HL-60/S4 treated with retinoic acid at 250 ng/mL for 4 days and 3 days (cell line): ENCODE data around the gene ZNF195.
"Not testable (repeated sequence)": the region's sequence is repeated elsewhere in the genome, so short reads cannot be mapped to it uniquely, and the experiment has no call there.

Source experiments
- in situ Hi-C: fragments of 300-500 bp; cut with MboI; formaldehyde crosslinking; loops from 2 replicates; pipeline ENCODE4 v1.7.0; 2022; ENCODE audit warnings: low sequenced_read_pairs

ZNF195 gene

DNA sequence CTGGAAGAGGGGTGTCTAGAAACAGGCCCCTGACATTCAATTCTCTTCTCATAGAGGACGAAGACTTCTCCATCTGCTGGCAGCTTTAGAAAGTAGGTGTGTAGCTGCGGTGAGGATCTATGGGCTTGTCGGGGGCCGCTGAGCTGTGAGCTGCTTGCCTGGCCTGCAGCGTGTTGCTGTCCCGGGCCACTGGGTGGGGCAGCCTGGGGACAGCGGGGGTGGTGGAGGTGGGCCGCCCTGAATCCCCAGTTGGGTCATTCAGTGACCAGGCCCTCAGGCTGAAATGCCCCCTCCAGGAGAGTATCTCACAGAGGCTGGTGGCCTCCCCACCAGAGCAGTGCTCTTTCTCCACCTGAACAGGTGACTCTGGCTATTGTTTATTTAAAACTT, 23.9 kb upstream of the ZNF195 start:
- in situ Hi-C loops: not testable (repeated sequence)

- in situ Hi-C loops: not testable (repeated sequence)
Measured at GRCh38 chr11:3402181-3402860, 23.4 kb upstream of the ZNF195 start.

GRCh38 chr11:3401052-3401451, 22.1 kb upstream of the ZNF195 start:
- in situ Hi-C loops: not testable (repeated sequence)

- in situ Hi-C loops: not testable (repeated sequence)
Measured at GRCh38 chr11:3398509-3398908, 19.6 kb upstream of the ZNF195 start.

- in situ Hi-C loops: not testable (repeated sequence)
Measured at GRCh38 chr11:3398106-3398505, 19.2 kb upstream of the ZNF195 start.

DNA sequence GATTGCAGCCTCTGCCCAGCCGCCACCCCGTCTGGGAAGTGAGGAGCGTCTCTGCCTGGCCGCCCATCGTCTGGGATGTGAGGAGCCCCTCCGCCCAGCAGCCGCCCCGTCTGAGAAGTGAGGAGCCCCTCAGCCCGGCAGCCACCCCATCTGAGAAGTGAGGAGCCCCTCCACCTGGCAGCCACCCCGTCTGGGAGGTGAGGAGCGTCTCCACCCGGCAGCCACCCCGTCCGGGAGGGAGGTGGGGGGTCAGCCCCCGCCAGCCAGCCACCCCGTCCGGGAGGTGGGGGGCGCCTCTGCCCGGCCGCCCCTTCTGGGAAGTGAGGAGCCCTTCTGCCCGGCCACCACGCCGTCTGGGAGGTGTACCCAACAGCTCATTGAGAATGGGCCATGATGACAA, 18.3 kb upstream of the ZNF195 start:
- in situ Hi-C loops: not testable (repeated sequence)

DNA sequence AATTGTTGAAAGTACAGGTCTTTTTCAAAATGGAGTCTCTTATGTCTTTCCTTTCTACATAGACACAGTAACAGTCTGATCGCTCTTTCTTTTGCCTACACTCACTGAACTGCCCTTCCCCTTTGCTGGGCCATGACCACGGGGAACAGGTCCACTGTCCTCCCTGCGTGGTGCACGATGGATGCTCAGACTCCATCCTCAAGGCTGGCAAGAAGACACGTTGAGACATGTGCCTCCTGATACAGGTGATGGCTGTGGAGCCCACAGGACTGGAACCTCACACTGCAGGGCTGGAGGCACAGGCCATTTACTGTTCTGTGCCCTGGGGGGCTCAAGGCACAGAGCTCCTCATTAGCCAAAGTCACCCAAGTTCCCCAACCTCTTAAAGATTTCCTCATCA, 16.5 kb upstream of the ZNF195 start:
- in situ Hi-C loops: not testable (repeated sequence)

DNA sequence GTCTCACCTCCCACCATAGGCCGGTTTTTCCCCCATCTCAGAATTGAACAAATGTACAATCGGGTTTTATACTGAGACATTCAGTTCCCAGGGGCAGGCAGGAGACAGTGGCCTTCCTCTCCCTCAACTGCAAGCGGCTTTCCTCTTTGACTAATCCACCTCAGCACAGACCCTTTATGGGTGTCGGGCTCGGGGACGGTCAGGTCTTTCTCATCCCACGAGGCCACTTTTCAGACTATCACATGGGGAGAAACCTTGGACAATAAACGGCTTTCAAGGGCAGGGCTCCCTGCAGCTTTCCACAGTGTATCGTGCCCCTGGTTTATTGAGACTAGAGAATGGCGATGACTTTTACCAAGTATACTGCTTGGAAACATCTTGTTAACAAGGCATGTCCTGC, 16.0 kb upstream of the ZNF195 start:
- in situ Hi-C loops: not testable (repeated sequence)

DNA sequence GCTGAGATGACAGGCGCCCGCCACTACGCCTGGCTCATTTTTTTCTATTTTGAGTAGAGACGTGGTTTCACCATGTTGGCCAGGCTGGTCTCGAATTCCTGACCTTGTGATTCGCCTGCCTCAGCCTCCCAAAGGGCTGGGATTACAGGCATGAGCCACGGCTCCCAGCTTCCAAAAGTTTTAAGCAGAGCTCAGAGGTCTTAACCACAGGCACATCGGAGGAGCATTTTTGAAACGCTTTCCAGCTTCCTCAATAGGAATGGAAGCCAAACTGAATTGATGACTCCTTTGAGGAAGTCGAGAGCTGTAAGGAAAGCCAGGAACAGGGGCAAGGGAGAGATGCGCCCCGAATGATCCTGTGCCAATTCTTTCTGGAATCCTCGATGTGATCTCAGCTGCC, 14.5 kb upstream of the ZNF195 start:
- in situ Hi-C loops: not testable (repeated sequence)

DNA sequence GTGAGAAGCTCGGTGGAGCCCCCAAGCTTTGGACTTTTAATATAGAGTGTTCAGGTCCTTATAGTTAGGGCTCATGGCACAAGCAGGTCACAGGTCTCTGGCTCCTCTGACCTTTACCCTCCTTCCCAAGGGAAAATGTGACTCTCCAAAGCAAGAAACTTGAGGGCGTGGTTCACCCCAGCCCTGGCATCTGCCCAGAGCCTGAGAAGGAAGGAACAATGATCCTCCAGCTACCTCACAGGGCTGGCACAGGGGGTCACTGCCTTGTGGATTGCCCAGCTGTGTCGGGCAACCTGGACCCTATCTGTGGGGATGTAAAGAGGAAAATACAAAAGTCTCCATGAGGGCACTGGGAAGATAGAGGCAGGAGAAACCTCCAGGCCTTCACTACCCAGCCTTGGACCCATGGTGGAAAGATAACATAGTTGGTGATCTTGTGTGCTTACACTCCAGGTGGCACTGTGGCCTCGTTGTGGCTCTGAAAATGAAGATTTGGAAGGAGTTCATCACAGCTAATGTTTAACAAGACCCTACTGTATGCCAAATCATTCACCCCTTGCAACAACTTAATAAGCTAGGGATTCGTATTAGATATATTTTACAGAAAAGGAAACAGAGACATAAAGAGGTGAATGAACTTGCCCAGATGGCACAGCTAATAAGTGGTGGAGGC, 3.8 kb upstream of the ZNF195 start:
- in situ Hi-C loops: no loop called here

GRCh38 chr11:3381794-3382193, 2.8 kb upstream of the ZNF195 start:
- in situ Hi-C loops: no loop called here

GRCh38 chr11:3380706-3381545, 2.0 kb upstream of the ZNF195 start:
- in situ Hi-C loops: no loop called here

GRCh38 chr11:3375552-3375951, 3.4 kb downstream of the ZNF195 start:
- in situ Hi-C loops: no loop called here

GRCh38 chr11:3370311-3370870, 8.6 kb downstream of the ZNF195 start:
- in situ Hi-C loops: no loop called here

- in situ Hi-C loops: no loop called here
Measured at GRCh38 chr11:3369366-3369765, 9.6 kb downstream of the ZNF195 start.

DNA sequence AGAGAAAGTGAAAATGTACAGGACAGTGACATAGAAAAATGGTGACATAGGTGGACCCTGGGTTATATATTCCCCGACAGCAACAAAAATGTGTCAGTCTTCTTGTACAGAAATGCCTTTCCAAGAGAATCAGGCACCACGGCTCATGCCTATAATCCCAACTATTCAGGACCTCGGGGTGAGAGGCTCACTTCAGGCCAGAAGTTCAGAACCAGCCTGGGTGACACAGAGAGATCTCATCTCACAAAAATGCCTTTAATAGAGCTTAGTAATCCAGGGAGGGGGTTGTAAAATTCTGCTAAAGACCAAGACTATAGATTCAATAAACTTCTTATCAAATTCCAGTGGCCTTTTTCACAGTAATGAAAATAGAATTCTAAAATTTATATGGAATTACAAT, 10.7 kb downstream of the ZNF195 start:
- in situ Hi-C loops: no loop called here

DNA sequence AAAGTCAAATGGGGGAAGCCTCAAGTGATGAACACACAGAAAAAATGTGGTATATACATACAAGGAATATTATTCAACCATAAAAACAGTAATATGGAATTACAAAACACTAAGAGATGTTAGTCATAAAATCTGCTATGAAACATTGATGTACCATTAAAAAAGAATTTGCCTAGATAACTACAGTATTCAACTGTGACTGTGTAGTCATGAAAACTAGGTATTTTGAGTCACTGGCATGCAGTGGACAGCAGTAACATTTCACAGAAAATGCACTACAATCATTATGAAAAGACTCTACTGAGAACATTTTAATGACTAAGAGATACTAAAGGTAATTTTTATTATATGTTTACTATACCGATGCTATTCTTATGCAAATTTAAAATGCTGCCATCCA, 11.7 kb downstream of the ZNF195 start:
- in situ Hi-C loops: no loop called here

DNA sequence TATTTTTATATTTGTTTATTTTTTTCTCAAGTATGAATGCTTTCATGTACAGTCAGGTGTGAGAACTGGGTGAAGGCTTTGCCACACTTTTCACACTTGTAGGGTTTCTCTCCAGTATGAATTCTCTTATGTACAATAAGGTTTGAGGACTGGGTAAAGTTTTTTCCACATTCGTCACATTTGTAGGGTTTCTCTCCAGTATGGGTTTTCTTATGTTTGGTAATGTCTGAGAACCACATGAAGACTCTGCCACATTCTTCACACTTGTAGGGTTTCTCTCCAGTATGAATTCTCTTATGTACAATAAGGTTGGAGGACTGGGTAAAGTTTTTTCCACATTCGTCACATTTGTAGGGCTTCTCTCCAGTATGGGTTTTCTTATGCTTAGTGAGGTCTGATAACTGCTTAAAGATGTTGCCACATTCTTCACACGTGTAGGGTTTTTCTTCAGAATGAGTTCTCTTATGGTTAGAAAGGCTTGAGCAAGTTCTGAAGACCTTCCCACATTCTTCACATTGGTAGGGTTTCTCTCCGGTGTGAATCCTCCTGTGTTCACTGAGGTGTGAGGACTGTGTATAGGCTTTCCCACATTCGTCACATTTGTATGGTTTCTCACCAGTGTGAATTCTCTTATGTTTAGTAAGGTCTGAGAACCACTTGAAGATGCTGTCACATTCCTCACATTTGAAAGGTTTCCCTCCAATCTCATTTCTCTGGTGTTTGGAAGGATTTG, 19.7 kb downstream of the ZNF195 start:
- in situ Hi-C loops: no loop called here

DNA sequence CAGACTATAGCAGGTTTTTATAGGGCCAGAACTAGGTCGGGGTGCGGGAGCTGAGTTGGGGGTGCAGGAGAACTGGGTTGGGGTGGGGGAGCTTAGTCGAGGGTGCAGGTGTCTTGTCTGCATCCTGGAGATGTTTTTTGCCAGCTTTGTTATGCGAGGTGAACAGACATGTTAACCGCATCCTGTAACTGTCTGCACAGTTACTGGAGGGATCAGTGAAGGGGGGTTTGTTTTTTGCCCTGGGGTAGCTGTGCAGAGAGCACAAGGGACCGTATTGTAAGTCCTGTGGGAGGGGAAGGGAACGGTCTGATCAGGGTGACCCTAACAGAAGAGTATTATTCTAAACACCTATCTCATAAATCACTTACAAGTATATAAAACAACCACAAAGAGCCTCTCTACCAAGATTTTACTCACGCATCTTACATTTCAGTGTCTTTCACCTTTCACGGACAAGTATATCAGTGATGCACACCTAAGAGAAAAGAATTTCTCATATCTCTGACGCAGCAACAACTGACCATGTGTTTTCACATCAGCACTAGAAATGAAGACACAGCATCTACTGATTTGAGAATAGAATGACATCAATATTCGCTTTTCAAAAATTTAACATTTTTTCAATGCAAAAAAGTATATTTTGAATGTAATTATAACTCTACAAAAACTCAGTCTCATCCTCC, 20.8 kb downstream of the ZNF195 start:
- in situ Hi-C loops: no loop called here

DNA sequence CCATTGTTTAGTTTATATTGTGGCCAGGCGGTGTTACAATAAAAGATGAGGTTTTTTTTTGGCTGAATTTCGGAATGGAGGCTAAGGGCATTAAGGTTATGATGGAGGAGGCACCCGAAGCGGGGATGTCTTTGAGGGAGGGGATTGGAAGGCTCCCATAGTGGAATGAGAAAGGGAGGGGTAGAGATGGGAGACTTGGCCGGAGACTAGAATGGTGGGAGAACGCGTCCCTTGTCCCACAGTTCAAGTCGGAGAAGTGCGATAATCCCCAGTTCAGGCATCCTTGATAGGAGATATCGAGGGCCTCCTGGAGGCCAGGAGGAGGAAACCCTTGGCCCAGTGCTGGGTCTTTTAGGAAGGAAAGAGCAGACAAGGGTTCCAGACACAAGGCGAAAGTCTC, 21.6 kb downstream of the ZNF195 start:
- in situ Hi-C loops: no loop called here
